ENCODE measurements around the gene CCNJ. TPM values are rescaled to one million over a fixed set of nuclear protein-coding genes. Genes with fewer than 3 reads are reported as not detected.

CCNJ gene
- total RNA-seq, 2 donors from 2014 or later, result 3.9 to 7.9 TPM

DNA sequence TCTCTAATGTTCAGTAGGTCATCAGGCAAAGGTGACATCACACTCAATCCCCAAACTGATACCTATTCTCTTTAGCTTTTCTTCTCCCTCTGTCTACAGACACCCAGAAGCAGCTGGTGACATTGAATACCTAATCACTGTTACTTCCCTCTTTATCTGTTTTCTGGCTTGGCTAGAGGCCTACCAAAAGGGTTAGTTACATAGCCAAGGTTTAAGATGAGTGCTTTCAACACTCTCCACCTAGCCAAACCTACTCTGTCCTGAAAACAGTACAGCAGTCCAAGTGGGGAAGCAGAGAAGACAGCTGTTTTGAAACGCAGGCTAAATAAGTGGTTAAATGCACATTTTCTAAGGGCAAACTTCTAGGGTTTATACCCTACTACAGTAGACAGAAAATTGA, 39.4 kb downstream of the CCNJ start:
- intact Hi-C loops (cut with DNase I), result no loop called here
- H3K4me3 ChIP-seq, result no peak overlapping the region
- ATAC-seq (no peak), DNase-seq (no peak)
- TF ChIP-seq, protein P1, sequence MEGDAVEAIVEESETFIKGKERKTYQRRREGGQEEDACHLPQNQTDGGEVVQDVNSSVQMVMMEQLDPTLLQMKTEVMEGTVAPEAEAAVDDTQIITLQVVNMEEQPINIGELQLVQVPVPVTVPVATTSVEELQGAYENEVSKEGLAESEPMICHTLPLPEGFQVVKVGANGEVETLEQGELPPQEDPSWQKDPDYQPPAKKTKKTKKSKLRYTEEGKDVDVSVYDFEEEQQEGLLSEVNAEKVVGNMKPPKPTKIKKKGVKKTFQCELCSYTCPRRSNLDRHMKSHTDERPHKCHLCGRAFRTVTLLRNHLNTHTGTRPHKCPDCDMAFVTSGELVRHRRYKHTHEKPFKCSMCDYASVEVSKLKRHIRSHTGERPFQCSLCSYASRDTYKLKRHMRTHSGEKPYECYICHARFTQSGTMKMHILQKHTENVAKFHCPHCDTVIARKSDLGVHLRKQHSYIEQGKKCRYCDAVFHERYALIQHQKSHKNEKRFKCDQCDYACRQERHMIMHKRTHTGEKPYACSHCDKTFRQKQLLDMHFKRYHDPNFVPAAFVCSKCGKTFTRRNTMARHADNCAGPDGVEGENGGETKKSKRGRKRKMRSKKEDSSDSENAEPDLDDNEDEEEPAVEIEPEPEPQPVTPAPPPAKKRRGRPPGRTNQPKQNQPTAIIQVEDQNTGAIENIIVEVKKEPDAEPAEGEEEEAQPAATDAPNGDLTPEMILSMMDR (IDR thresholded peaks at IDR 0.05), result no peak
- no peak for TF ChIP-seq POLR2A (IDR thresholded peaks at IDR 0.05)
- H3K9me3 ChIP-seq, result no peaks in the 10 kb centered on the region
- H3K36me3 ChIP-seq (replicated peaks in 1 of 2; ENCODE audit: insufficient read depth in 1 of 2, low read depth in 2 of 2), result no peaks in the 10 kb centered on the region
- H3K27me3 ChIP-seq, result no peaks in the 10 kb centered on the region
- H3K27ac ChIP-seq, result no peak overlapping the region
- H3K4me1 ChIP-seq, result no peaks in the 10 kb centered on the region
- 57 to 71% methylated on average over 1 of the region's 1 CpG for WGBS, 2 donors

DNA sequence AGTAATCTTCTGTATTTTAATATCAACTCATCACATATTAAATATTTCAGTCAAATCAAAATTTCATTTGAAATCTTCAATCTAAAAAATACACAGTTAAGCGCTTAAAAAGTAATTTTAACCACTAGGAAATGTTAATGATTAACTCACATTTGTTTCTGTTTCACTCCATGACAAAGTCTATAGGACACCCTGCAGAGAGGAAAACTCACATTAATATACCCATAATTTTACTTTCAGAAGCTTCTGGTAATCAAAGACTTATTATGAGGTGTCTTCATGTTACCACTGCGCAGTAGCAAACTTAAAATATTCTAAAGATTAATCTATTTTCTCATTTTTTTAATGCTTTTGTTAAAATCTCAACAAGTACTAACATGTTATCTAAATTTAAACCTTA, 45.7 kb downstream of the CCNJ start:
- DNase-seq, result no peak
- Histone ChIP-seq H3K27me3 (no peaks in the 10 kb centered on the region), H3K9me3 (peaks cover 0 to 5% (median 0%) of the 10 kb centered on the region in 3 donors), H3K27ac (peak overlapping the region; percentile 82 to 98 (median 93)), H3K4me1 (peaks cover 8% of the 10 kb centered on the region), H3K36me3 (replicated peaks in 1 of 2; ENCODE audit: insufficient read depth in 1 of 2, low read depth in 2 of 2) (no peaks in the 10 kb centered on the region), H3K4me3 (peak overlapping the region; percentile 7 to 56)
- intact Hi-C loops (cut with DNase I), result no loop called here
- peak; percentile 41 for ATAC-seq
- WGBS, 2 donors, result 33% methylated on average over 2 of the region's 2 CpGs
- no peak for TF ChIP-seq POLR2A (IDR thresholded peaks at IDR 0.05)
- TF ChIP-seq, protein P1 (IDR thresholded peaks at IDR 0.05), result peak in 4 of 7 experiments; percentile 22 to 28 (median 26)

DNA sequence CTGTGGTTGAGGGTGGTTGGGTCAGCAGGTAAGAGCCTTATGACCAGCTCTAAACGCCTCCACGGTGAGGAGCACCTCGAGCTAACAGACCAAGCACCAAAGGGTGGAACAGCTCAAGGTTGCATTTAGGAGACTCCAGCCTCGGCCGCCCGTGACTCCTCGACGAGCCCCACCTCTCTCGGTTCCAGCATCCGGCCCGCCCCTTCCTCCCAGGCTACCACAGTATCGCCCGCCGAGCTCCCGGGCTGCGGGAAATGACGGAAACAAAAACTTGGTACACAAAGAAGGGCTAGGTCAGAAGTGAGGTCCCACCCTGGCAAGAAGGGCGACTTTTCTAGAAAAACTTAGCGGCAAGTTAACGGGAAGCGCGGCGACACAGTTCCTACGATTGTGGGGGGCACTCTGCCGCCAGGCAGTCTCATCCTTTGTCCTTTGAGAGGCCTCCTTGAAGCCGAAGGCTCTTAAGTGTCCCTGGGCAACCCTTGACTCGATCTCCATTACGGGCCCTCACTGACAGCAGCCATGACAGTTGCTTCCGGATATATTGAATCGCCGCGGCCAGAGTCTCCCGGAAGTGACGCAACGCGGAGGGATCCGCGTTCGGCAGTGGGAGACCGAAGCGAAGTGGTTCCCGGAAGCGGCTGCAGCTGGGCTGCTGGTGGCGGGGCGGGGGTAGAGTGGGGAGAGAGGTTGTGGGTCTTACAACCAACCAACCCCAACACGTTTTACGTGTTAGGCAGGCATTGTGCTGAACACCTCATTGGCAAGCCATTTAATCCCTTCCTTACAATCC, 46.5 kb downstream of the CCNJ start:
- intact Hi-C loops (cut with DNase I), result no loop called here

GRCh38 chr10:96090463-96090800, 47.0 kb downstream of the CCNJ start:
- Histone ChIP-seq H3K36me3 (replicated peaks in 1 of 2; ENCODE audit: insufficient read depth in 1 of 2, low read depth in 2 of 2) (no peaks in the 10 kb centered on the region), H3K27ac (peak overlapping the region; percentile 82 to 98 (median 93)), H3K4me3 (peak overlapping the region; percentile 7 to 56), H3K27me3 (no peaks in the 10 kb centered on the region), H3K9me3 (peaks cover 0 to 5% (median 0%) of the 10 kb centered on the region in 3 donors), H3K4me1 (peaks cover 8% of the 10 kb centered on the region)
- no peak for TF ChIP-seq POLR2A (IDR thresholded peaks at IDR 0.05)
- TF ChIP-seq, protein P1 (IDR thresholded peaks at IDR 0.05), result no peak
- 67 to 71% methylated on average over 9 of the region's 9 CpGs for WGBS, 2 donors
- intact Hi-C loops (cut with DNase I), result no loop called here
- peak in 1 of 4 donors; percentile 15 for DNase-seq
- no peak for ATAC-seq

More for the DNA sequence above, 46.5 kb downstream of the CCNJ start:
- WGBS, 2 donors, result 1 to 2% methylated on average over 24 to 47 of the region's 47 CpGs
- H3K27me3 ChIP-seq, result no peaks in the 10 kb centered on the region
- TF ChIP-seq, protein P1 (IDR thresholded peaks at IDR 0.05), result no peak
- peak; percentile 62 to 93 (median 88) for TF ChIP-seq POLR2A (IDR thresholded peaks at IDR 0.05)
- H3K4me3 ChIP-seq, result peak overlapping the region; percentile 7 to 56
- peaks cover 8% of the 10 kb centered on the region for H3K4me1 ChIP-seq
- no peaks in the 10 kb centered on the region for H3K36me3 ChIP-seq (replicated peaks in 1 of 2; ENCODE audit: insufficient read depth in 1 of 2, low read depth in 2 of 2)
- peak overlapping the region; percentile 82 to 98 (median 93) for H3K27ac ChIP-seq
- ATAC-seq (peak; percentile 97), DNase-seq (peak; percentile 93 to 96 (median 94))
- H3K9me3 ChIP-seq, result peaks cover 0 to 5% (median 0%) of the 10 kb centered on the region in 3 donors

Measured in body of pancreas (tissue), 4 donors.